Hindlimb muscle (tissue), 1 donor: ENCODE results near the gene MRPL46. TPM values are rescaled to one million over a fixed set of nuclear protein-coding genes. Genes with fewer than 3 reads are reported as not detected.
"Not testable (repeated sequence)": the region's sequence is repeated elsewhere in the genome, so short reads cannot be mapped to it uniquely, and the experiment has no call there.

Source experiments
- DNase-seq: peaks from one replicate; pipeline ENCODE4 v3.0.0-alpha.2; 2013
- polyA plus RNA-seq: library from polyadenylated mRNA; unstranded; fragments of 120-200 nt; gene quantifications from one replicate; pipeline ENCODE4 v1.2.1, GENCODE V29; 2013; ENCODE audit not compliant: insufficient read length

Gene MRPL46
- polyA plus RNA-seq, 1 donor, result 23.4 TPM

DNA sequence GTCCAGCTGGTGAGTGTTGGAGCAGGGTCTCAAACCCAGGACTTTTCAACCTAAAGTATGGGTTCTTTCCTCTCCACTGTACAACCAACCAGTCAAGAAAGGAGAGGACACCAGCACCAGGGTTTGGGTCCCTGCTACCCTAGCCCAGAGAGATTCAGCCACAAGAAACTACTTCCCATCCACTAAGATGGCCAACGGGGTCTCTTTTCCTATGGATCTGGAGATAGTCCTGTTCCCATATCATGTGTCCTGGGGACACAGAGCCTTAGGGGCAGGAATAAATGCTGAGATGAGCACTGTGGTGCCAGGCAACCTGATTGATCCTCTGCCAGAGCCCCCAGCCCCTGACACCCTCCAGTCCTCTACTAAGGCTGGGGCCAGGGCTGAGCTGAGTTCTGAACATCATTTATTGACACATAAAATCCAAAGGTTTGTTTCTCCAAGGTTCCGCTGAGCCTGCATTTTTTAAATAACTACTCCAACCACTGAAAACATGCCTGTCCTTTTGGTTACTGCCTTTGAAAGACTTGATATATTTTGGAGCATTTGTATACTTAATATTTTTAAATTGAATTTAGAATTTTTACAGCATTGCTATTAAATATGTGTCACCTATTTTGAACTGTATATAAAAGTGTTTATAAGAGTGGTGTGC, 26.0 kb downstream of the MRPL46 start:
- DNase-seq, result no peak

- DNase-seq, result no peak
Measured at GRCh38 chr15:88440021-88440420, 27.2 kb downstream of the MRPL46 start.

GRCh38 chr15:88438181-88438580, 29.0 kb downstream of the MRPL46 start:
- no peak for DNase-seq

DNA sequence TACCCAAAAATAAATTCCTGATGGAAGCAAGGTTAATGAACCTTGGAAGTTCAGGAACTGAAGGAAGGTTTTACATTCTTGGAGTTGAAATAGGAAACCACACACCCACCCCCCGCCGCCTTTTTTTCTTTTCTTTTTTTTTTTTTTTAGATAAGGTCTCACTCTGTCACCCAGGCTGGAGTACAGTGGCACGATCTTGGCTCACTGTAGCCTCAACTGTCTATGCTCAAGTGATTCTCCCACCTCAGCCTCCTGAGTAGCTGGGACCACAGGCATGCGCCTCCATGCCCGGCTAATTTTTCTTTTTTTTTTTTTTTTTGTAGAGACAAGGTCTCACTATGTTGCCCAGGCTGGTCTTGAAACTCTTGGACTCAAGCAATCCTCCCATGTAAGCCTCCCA, 33.1 kb downstream of the MRPL46 start:
- not testable (repeated sequence) for DNase-seq

DNA sequence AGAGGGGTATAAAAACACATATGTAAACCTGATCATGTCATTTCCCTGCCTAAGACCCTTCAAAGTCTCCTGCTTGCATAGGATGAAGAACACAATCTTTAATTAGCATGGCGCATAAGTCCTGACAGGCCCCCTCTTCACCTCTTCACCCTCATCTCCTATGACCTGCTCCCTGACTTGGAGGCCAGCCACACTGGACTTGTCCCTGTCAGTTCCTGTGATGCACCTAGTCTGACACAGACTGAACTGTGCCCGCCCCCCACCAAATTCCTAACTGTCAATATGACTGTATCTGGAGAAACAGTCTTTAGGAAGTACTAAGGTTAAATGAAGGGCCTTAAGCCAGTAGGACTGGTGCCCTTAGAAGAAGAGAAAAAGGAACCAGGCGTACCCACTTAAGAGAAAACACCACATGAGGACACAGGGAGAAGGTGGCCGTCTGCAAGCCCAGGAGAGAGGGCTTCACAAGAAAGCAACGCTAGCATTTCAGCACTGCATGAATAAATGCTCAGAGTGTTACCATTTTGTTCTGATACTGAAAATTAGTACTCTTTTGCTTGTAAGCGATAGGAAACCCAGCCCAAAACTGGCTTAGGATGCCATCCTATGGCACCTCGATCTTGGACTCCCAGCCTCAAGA, 34.0 kb downstream of the MRPL46 start:
- no peak for DNase-seq

DNA sequence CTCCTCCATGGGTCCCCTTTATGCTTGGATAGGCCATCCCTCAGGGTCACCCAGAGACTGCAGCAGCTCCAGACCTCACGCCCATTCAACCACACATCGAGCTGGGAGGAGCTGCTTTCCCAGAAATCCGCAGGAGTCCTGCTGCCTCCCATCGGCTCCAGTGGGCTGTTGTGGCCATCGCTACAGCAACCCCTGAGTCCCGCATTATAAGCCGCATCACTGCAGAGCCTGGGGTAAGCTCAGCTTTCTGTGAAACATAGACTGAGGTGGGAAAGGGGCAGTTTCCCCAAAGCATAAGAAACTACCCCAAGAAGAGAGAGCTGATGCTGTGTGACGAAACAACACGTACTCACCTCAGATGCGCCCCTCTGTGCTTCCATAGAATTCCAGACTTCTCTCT, 35.7 kb downstream of the MRPL46 start:
- DNase-seq, result no peak

GRCh38 chr15:88430051-88430450, 37.1 kb downstream of the MRPL46 start:
- no peak for DNase-seq

- DNase-seq, result no peak
Measured at GRCh38 chr15:88428805-88429605, 38.2 kb downstream of the MRPL46 start.

DNA sequence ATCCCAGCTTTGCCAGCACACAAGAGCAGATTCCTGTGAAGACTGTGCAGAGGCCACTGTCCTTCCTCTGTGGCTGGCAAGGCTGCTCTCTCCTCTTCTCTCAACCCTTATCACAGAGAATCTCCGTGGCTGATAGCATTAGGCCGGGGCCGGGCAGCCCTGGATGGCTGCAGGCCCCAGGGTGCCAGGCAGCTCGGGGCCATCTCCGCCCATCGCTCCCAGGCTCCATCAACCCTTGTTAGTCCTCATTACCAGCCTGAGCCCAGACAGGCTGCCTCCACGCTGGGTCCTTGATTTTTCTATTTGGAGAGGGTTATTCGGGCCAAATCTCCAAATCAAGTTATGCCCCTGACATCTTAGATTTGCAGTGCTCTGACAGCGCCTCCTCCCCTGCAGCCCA, 39.1 kb downstream of the MRPL46 start:
- no peak for DNase-seq

GRCh38 chr15:88426304-88426703, 40.9 kb downstream of the MRPL46 start:
- no peak for DNase-seq

DNA sequence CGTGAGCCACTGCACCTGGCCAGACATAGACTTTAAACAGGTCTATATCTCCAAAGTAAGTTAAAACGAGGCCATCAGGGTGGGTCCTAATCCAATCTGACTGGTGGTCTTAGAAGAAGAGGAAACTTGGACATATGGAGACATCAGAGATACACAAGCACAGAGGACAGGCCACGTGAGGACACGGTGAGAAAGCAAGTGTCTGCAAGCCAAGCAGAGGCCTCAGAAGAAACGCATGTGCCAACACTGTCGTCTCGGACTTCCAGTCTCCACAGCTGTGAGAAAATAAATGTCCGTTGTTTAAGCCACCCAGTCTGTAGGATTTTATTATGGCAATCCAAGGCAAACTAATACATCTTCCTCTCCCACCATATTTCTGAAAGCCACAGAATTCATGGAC, 43.9 kb downstream of the MRPL46 start:
- no peak for DNase-seq

DNA sequence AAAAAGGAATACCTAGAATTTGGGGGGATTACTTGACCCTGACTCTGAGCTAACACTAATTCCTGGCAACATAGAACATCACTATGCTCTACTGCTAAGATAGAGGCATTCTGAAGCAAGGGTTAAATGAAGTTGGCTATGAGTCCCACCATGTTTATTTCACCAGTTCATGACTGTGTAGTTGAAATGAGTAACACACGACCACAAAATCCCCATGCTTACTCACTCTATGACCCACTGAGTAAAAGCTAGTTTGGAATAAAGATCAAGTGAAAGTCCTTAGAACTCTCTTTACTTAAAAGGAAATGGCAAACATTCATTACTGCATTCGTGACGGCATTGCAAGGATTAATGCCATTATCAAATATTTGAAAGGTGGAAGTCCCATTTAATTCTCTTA, 47.4 kb downstream of the MRPL46 start:
- DNase-seq, result no peak

Other genes with a start within 250 kb of the MRPL46 start
- 3.2 TPM for gene NTRK3, start 210.6 kb downstream of the MRPL46 start, polyA plus RNA-seq
- 42.7 TPM for gene MRPS11, start 320 bp upstream of the MRPL46 start, polyA plus RNA-seq
- 12.2 TPM for gene DET1, start 79.3 kb upstream of the MRPL46 start, polyA plus RNA-seq
- 4.7 TPM for gene AEN, start 154.0 kb upstream of the MRPL46 start, polyA plus RNA-seq
- gene ISG20, start 171.6 kb upstream of the MRPL46 start, polyA plus RNA-seq, result 0.88 TPM